ENCODE measurements around the gene NCAN.
"Not testable (repeated sequence)": the region's sequence is repeated elsewhere in the genome, so short reads cannot be mapped to it uniquely, and the experiment has no call there.

NCAN gene

DNA sequence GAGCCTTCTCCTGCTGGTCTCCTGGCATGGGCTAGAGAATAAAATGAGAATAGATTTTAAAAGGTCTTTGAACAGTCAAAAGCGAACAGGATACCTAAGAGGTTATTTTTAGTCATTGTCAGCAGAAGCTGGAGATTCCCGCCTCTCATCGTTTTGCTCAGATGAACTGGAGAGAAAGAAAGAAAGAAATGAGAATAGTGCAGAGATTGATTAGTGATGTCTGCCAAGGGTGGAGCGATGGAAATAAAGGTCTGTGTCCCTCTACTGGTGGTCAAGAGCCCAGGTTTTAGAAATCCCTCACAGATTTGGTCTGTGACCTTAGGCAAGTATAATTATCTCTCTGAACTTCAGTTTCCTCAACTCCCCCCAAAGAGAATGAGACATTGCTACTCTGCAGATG, 5.3 kb downstream of the NCAN start:
- TF ChIP-seq, protein P1, sequence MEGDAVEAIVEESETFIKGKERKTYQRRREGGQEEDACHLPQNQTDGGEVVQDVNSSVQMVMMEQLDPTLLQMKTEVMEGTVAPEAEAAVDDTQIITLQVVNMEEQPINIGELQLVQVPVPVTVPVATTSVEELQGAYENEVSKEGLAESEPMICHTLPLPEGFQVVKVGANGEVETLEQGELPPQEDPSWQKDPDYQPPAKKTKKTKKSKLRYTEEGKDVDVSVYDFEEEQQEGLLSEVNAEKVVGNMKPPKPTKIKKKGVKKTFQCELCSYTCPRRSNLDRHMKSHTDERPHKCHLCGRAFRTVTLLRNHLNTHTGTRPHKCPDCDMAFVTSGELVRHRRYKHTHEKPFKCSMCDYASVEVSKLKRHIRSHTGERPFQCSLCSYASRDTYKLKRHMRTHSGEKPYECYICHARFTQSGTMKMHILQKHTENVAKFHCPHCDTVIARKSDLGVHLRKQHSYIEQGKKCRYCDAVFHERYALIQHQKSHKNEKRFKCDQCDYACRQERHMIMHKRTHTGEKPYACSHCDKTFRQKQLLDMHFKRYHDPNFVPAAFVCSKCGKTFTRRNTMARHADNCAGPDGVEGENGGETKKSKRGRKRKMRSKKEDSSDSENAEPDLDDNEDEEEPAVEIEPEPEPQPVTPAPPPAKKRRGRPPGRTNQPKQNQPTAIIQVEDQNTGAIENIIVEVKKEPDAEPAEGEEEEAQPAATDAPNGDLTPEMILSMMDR (IDR thresholded peaks at IDR 0.05; ENCODE audit: low read depth, low read length) = no peak
- H3K4me3 ChIP-seq (ENCODE audit: low read depth, low read length) = no peak overlapping the region

GRCh38 chr19:19218911-19219310, 7.2 kb downstream of the NCAN start:
- TF ChIP-seq, protein P1 (IDR thresholded peaks at IDR 0.05; ENCODE audit: low read depth, low read length) = no peak
- H3K4me3 ChIP-seq (ENCODE audit: low read depth, low read length) = no peak overlapping the region

- not testable (repeated sequence) for H3K4me3 ChIP-seq (ENCODE audit: low read depth, low read length)
Observed at GRCh38 chr19:19221000-19221399, 9.2 kb downstream of the NCAN start.

DNA sequence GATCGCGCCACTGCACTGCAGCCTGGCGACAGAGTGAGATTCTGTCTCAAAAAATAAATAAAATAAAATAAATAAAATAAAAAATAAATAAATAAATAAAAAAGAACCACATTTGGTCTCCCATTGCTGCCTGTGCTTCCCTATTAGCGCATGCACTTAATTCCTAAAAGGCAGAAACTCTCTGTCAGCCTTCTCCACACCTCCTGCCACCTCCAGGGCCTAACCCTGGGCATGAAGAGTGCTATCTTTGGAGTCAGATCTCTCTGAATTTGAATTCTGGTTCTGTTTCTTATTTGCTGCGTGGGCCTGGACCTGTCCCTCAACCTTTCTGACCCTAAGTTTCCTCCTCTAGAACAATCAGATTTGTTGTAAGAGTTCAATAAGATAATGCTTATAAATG, 11.3 kb downstream of the NCAN start:
- TF ChIP-seq, protein P1 (IDR thresholded peaks at IDR 0.05; ENCODE audit: low read depth, low read length) = no peak
- no peak overlapping the region for H3K4me3 ChIP-seq (ENCODE audit: low read depth, low read length)

GRCh38 chr19:19223636-19224035, 11.9 kb downstream of the NCAN start:
- no peak overlapping the region for H3K4me3 ChIP-seq (ENCODE audit: low read depth, low read length)
- TF ChIP-seq, protein P1 (IDR thresholded peaks at IDR 0.05; ENCODE audit: low read depth, low read length) = no peak

DNA sequence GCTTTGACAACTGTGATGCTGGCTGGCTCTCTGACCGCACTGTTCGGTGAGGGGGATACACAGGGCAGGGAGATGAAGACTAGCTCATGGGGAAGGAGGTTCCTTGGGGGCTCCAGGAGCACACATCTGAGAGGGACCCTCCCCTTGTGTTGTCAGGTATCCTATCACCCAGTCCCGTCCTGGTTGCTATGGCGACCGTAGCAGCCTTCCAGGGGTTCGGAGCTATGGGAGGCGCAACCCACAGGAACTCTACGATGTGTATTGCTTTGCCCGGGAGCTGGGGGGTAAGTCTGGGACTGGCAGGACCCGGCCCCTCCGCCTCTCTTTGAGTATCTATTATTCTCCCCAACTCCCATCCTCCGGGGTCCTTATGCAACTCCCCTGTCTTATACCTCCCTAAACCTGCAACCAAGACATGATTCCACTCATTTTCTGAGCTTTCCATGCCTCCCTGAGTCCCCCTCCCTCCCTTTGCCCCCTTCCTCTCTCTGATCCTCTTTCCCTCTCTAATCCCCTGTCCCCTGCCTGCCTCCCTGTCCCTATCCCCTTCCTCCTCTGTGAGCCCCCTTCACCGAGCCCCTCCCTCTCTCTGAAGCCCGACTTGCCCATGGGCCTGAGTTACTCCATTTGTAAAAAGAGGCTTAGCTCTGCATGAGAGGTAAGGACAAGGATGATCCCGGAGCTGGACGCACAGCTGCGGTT, 12.5 kb downstream of the NCAN start:
- TF ChIP-seq, protein P1 (IDR thresholded peaks at IDR 0.05; ENCODE audit: low read depth, low read length) = no peak
- no peak overlapping the region for H3K4me3 ChIP-seq (ENCODE audit: low read depth, low read length)

GRCh38 chr19:19224852-19225494, 13.2 kb downstream of the NCAN start:
- H3K4me3 ChIP-seq (ENCODE audit: low read depth, low read length) = peak overlapping the region; percentile 43

More at GRCh38 chr19:19224852-19225494, 13.2 kb downstream of the NCAN start:
- TF ChIP-seq, protein P1 (IDR thresholded peaks at IDR 0.05; ENCODE audit: low read depth, low read length) = peak; percentile 70

Measured in WI38 (cell line).